Left cardiac atrium (tissue), 4 donors: ENCODE measurements around the gene ENPP7. TPM values are rescaled to one million over a fixed set of nuclear protein-coding genes. Genes with fewer than 3 reads are reported as not detected.

Experiments used
- ATAC-seq, 2 donors: fragments of 200-7000 bp; cut with Tn5 transposase; one replicate each; pipeline ENCODE4 v1.9.1; 2020; ENCODE audit warnings: mild to moderate bottlenecking in 2 of 2, moderate library complexity in 2 of 2
- DNase-seq: peaks from one replicate; pipeline ENCODE4 v3.0.0-alpha.2; 2020
- intact Hi-C, 2 donors: fragments of 100-400 bp; cut with DNase I; formaldehyde crosslinking; loops; one replicate each; pipeline versions ENCODE4 v1.14.1 to v1.15.1; 2022 to 2023
- total RNA-seq, 2 donors: library from RNA; stranded (reverse); fragmentation: NEBNext Ultra II Directional; extraction: Animal tissue kit (Norgen Biotek cat#: 25700); gene quantifications; one replicate each; pipeline ENCODE4 v1.2.1, GENCODE V29; 2021
- donor health status: DM: no; HTN: yes; CAD: no.
- donor health status: DM: no; HTN: yes; CAD: no; lungs with severe emphysema.
- donor health status: DM: yes; HTN: yes; CAD: no.
- donor health status: Dilated cardiomyopathy.

The ENPP7 gene
- total RNA-seq, 2 donors from 2014 or later = not detected

GRCh38 chr17:79700592-79700991, 30.2 kb upstream of the ENPP7 start:
- intact Hi-C loops = loop anchor here (10.0 kb wide), 1 partner anchor 296 kb away; no protein-coding TSS in a partner anchor
- ATAC-seq (no peak), DNase-seq (no peak)

GRCh38 chr17:79702034-79702433, 28.7 kb upstream of the ENPP7 start:
- ATAC-seq = no peak
- no peak for DNase-seq
- intact Hi-C loops = loop anchor here (10.0 kb wide), 1 partner anchor 297 kb away; no protein-coding TSS in a partner anchor

GRCh38 chr17:79702550-79703236, 28.1 kb upstream of the ENPP7 start:
- no peak for ATAC-seq
- no peak for DNase-seq
- intact Hi-C loops = loop anchor here (10.0 kb wide), 1 partner anchor 298 kb away; no protein-coding TSS in a partner anchor

GRCh38 chr17:79704691-79705090, 26.1 kb upstream of the ENPP7 start:
- intact Hi-C loops = loop anchor here (5.0 to 10.0 kb wide), 2 partner anchors 300 to 617 kb away; no protein-coding TSS in a partner anchor
- no peak for ATAC-seq
- DNase-seq = no peak

GRCh38 chr17:79705674-79706073, 25.1 kb upstream of the ENPP7 start:
- DNase-seq (no peak), ATAC-seq (no peak)
- intact Hi-C loops = loop anchor here (5.0 to 10.0 kb wide), 2 partner anchors 301 to 618 kb away; no protein-coding TSS in a partner anchor

- peak; percentile 43 to 71 for ATAC-seq
- intact Hi-C loops = loop anchor here (5.0 to 10.0 kb wide), 2 partner anchors 302 to 620 kb away; no protein-coding TSS in a partner anchor
- DNase-seq = no peak
These were observed 23.6 kb upstream of the ENPP7 start for GRCh38 chr17:79706931-79707850.

- intact Hi-C loops = loop anchor here (5.0 to 10.0 kb wide), 2 partner anchors 303 to 621 kb away; no protein-coding TSS in a partner anchor
- ATAC-seq = peak; percentile 41 to 43
- DNase-seq = no peak
These were observed 22.5 kb upstream of the ENPP7 start for GRCh38 chr17:79707931-79708891.

- DNase-seq (no peak), ATAC-seq (no peak)
- intact Hi-C loops = no loop called here
These were observed 18.9 kb upstream of the ENPP7 start for GRCh38 chr17:79711715-79712305.

GRCh38 chr17:79713391-79713790, 17.4 kb upstream of the ENPP7 start:
- intact Hi-C loops = no loop called here
- no peak for ATAC-seq

GRCh38 chr17:79714176-79715097, 16.3 kb upstream of the ENPP7 start:
- ATAC-seq (no peak), DNase-seq (no peak)
- intact Hi-C loops = no loop called here

More at GRCh38 chr17:79713391-79713790, 17.4 kb upstream of the ENPP7 start:
- DNase-seq = no peak

GRCh38 chr17:79715098-79715942, 15.4 kb upstream of the ENPP7 start:
- intact Hi-C loops = no loop called here

GRCh38 chr17:79715943-79716797, 14.6 kb upstream of the ENPP7 start:
- DNase-seq (no peak), ATAC-seq (no peak)
- intact Hi-C loops = no loop called here

More at GRCh38 chr17:79715098-79715942, 15.4 kb upstream of the ENPP7 start:
- DNase-seq = no peak
- ATAC-seq = no peak

GRCh38 chr17:79720705-79721292, 9.9 kb upstream of the ENPP7 start:
- intact Hi-C loops = no loop called here
- no peak for DNase-seq
- ATAC-seq = no peak

GRCh38 chr17:79721993-79722671, 8.6 kb upstream of the ENPP7 start:
- no peak for DNase-seq
- no peak for ATAC-seq
- intact Hi-C loops = no loop called here
